Muscle layer of duodenum (tissue), 2 donors: ENCODE data around the gene GOLT1A.
"Not testable (repeated sequence)": the region's sequence is repeated elsewhere in the genome, so short reads cannot be mapped to it uniquely, and the experiment has no call there.

Source experiments
- H3K27ac ChIP-seq: one replicate; pipeline ENCODE4 v1.7.0; 2013; ENCODE audit warnings: mild to moderate bottlenecking, low read length
- H3K27me3 ChIP-seq: one replicate; pipeline ENCODE4 v1.7.0; 2013; ENCODE audit warnings: low read depth, mild to moderate bottlenecking, control low read depth, low read length
- H3K36me3 ChIP-seq, 2 donors: one replicate each; pipeline ENCODE4 v1.7.0; 2013; ENCODE audit warnings: low read length in 2 of 2, control low read depth in 1 of 2, mild to moderate bottlenecking in 1 of 2; ENCODE audit not compliant: insufficient read depth in 2 of 2, control insufficient read depth in 1 of 2
- H3K4me1 ChIP-seq, 2 donors: one replicate each; pipeline ENCODE4 v1.7.0; 2013; ENCODE audit warnings: low read length in 2 of 2, mild to moderate bottlenecking in 2 of 2, control low read depth in 1 of 2, moderate library complexity in 1 of 2; ENCODE audit not compliant: insufficient read depth in 2 of 2, control insufficient read depth in 1 of 2
- H3K4me3 ChIP-seq, 2 donors: one replicate each; pipeline ENCODE4 v1.7.0; 2013; ENCODE audit warnings: low read length in 2 of 2, low read depth in 1 of 2, mild to moderate bottlenecking in 1 of 2
- H3K9me3 ChIP-seq, 2 donors: one replicate each; pipeline ENCODE4 v1.7.0; 2013; ENCODE audit warnings: low read length in 2 of 2, control low read depth in 1 of 2, mild to moderate bottlenecking in 1 of 2; ENCODE audit not compliant: control insufficient read depth in 1 of 2
- donor health status: healthy.

GOLT1A gene

GRCh38 chr1:204242920-204243319 lies 29.1 kb upstream of the GOLT1A start:
- Histone ChIP-seq H3K9me3 (no peaks in the 10 kb centered on the region), H3K27ac (no peak overlapping the region), H3K27me3 (no peaks in the 10 kb centered on the region), H3K4me3 (no peak overlapping the region), H3K4me1 (no peaks in the 10 kb centered on the region), H3K36me3 (peaks cover 3 to 18% of the 10 kb centered on the region in 2 donors)

DNA sequence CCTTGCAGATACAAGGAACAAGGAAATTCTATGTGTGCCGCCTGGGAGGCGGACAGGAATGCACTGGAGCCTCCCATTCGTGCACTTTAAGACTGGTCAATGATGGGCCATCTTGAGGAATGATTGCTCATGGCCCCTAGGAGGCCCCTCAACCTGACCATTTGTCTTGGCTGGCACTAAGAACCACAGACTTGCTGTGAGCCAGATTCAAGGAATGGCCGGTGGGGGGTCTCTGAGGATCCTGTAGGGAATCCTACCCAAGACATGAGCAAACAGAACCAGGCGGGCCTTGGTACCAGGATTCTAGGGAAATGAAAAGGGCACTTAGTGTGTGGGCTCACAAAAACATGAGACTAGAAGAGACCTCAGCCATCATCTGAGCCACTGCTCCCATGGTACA lies 28.1 kb upstream of the GOLT1A start:
- Histone ChIP-seq H3K4me1 (no peaks in the 10 kb centered on the region), H3K4me3 (no peak overlapping the region), H3K36me3 (peaks cover 4 to 13% of the 10 kb centered on the region in 2 donors), H3K27me3 (no peaks in the 10 kb centered on the region), H3K27ac (no peak overlapping the region), H3K9me3 (no peaks in the 10 kb centered on the region)

GRCh38 chr1:204241050-204241449 lies 27.3 kb upstream of the GOLT1A start:
- Histone ChIP-seq H3K27me3 (no peaks in the 10 kb centered on the region), H3K36me3 (peaks cover 4 to 13% of the 10 kb centered on the region in 2 donors), H3K4me1 (no peaks in the 10 kb centered on the region), H3K27ac (no peak overlapping the region), H3K4me3 (no peak overlapping the region), H3K9me3 (no peaks in the 10 kb centered on the region)

DNA sequence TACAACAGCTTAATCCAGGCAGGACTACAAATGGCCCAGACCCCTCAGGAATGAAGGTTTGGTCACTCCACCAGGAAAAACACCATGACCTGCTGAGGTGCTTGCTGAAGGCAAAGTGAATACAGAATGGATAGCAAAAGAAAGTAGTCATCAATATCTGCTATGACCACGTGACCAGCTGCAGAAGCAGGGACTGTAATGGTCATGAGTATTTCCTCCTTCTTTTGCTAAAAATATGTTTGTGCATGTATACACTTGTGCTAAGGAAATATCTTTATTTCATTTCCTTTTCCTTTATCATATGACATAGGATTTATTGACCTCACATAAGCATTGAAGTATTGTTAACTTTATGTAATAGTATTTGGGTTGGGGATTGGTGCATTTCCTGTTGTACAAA lies 26.4 kb upstream of the GOLT1A start:
- no peaks in the 10 kb centered on the region for H3K4me1 ChIP-seq
- peaks cover 4% of the 10 kb centered on the region in 2 donors for H3K36me3 ChIP-seq
- H3K4me3 ChIP-seq: no peak overlapping the region
- no peaks in the 10 kb centered on the region for H3K27me3 ChIP-seq
- H3K27ac ChIP-seq: no peak overlapping the region
- no peaks in the 10 kb centered on the region for H3K9me3 ChIP-seq

DNA sequence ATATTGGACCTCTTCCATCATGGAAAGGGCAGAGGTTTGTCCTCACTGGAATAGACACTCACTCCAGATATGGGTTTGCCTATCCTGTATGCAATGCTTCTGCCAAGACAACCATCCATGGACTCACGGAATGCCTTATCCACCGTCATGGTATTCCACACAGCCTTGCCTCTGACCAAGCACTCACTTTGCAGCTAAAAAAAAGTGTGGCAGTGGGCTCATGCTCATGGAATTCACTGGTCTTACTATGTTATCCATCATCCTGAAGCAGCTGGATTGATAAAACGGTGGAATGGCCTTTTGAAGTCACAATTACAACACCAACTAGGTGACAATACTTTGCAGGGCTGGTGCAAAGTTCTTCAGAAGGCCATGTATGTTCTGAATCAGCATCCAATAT lies 25.6 kb upstream of the GOLT1A start:
- H3K36me3 ChIP-seq, H3K4me3 ChIP-seq, H3K27ac ChIP-seq, H3K4me1 ChIP-seq, H3K9me3 ChIP-seq, H3K27me3 ChIP-seq: not testable (repeated sequence)

GRCh38 chr1:204238520-204238919 lies 24.7 kb upstream of the GOLT1A start:
- H3K9me3 ChIP-seq, H3K27me3 ChIP-seq, H3K4me3 ChIP-seq, H3K4me1 ChIP-seq, H3K27ac ChIP-seq: not testable (repeated sequence)
- H3K36me3 ChIP-seq: peaks cover 4 to 10% of the 10 kb centered on the region in 2 donors

DNA sequence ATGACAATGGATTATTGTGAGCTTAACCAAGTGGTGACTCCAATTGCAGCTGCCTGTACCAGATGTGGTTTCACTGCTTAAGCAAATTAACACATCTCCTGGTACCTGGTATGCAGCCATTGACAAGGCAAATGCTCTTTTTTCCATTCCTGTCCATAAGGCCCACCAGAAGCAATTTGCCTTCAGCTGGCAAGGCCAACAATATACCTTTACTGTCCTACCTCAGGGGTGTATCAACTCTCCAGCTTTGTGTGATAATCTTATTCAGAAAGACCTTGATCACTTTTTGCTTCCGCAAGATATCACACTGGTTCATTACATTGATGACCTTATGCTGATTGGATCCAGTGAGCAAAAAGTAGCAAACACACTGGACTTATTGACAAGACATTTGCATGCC lies 23.7 kb upstream of the GOLT1A start:
- H3K27ac ChIP-seq, H3K27me3 ChIP-seq, H3K4me3 ChIP-seq, H3K4me1 ChIP-seq, H3K9me3 ChIP-seq: not testable (repeated sequence)
- peaks cover 4 to 10% of the 10 kb centered on the region in 2 donors for H3K36me3 ChIP-seq

DNA sequence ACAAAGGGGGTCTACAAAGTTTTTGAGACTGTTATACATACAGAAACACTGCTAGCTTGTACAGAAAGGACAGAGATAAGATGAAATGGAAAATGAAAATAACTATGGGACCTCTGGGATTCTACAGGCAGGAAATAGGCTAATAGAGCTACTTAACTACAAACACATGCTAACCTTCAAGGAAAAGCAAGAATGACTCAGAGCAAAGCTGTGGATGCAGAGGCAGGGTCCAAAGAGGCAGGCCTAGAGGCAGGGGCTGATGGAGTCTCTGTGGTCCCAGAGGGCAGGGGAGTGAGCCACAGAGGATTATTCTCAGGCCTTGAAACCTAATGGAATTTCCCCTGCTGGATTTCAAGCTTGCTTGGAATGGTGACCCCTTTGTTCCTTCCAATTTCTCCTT lies 18.7 kb upstream of the GOLT1A start:
- H3K36me3 ChIP-seq: peaks cover 0 to 9% of the 10 kb centered on the region in 2 donors
- H3K27ac ChIP-seq: no peak overlapping the region
- no peaks in the 10 kb centered on the region for H3K9me3 ChIP-seq
- H3K4me1 ChIP-seq: no peaks in the 10 kb centered on the region
- H3K27me3 ChIP-seq: no peaks in the 10 kb centered on the region
- H3K4me3 ChIP-seq: no peak overlapping the region

DNA sequence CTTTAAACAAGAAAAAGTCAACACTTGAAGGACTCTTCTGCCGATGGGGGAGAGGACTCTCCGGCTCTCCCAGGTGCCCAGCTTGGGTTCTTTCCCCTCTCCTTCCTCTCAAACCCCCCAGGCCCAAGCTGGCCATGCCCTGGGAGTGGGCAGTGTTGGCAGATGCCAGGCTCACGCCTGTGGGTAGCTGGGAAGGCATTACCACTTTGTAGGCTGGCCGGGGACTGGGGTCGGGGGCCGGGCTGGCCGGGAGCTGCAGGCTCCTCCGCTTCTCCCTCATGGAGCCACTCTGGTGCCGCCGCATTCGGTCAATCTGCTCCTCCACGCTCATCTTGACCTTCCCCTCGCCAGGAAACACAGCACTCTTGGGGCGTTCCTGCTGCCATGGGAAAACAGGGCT lies 16.4 kb upstream of the GOLT1A start:
- peaks cover 0 to 4% of the 10 kb centered on the region in 2 donors for H3K4me1 ChIP-seq
- H3K27me3 ChIP-seq: no peaks in the 10 kb centered on the region
- H3K9me3 ChIP-seq: no peaks in the 10 kb centered on the region
- no peak overlapping the region for H3K27ac ChIP-seq
- peaks cover 0 to 9% of the 10 kb centered on the region in 2 donors for H3K36me3 ChIP-seq
- H3K4me3 ChIP-seq: no peak overlapping the region

DNA sequence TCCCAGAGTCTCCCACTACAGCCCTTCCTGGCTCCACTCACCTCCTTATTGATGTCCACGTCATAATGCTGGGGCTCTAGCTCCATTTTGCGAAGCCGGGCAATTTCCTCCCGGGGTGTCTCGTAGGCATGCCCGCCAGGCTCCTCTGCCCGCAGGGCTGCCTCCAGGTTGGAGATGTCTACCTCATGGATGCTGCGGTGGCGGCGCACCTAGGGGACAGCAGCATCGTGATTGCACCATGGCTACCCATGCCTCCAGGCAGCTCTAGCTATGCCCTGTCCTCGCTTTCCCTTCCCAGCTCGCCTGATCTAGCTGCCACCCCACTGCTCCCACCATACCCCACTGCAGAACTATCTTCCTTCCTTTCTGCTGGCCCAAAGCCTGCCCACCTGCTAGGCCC lies 15.1 kb upstream of the GOLT1A start:
- no peaks in the 10 kb centered on the region for H3K9me3 ChIP-seq
- H3K27me3 ChIP-seq: no peaks in the 10 kb centered on the region
- H3K36me3 ChIP-seq: peaks cover 0 to 5% of the 10 kb centered on the region in 2 donors
- no peak overlapping the region for H3K4me3 ChIP-seq
- H3K27ac ChIP-seq: no peak overlapping the region
- H3K4me1 ChIP-seq: peaks cover 0 to 4% of the 10 kb centered on the region in 2 donors

DNA sequence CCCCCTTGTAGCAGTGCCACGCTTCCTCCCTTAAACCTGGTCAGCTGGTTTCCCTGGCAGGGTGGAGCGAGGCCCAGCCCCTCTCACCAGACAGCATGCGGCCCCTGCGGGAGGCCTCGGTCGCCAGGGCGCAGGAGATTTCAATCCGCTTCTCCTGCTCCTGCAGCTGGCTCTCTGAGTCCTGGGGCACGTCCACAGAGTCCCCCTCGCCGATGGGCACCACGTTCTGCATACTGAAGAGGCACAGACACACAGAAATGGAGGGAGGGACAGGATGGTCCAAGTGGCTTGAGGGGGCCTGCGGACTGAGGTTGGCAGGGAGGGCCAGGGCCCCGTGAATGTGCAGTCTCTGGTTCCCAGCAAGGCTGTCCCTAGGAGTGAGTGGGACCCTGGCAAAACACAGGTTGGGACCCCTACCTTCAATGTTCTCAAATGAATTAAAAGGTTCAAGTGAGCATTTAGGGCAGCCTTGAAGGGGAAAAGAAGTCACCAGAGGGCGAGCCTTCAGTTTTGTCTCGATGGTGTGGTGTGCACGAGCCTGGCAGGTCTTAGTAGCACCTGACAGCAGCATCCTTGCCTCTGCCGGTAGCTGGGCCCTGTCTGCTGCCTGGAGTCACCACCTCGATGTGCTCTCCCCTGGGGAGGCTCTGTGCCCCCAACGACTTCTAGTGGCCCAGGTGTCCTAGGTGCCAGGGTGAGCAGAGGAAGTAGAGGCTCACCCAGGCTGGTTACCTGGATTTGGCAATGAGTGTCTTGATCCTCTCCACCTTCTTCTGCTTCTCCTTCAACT lies 14.4 kb upstream of the GOLT1A start:
- Histone ChIP-seq H3K4me3 (no peak overlapping the region), H3K36me3 (peaks cover 0 to 3% of the 10 kb centered on the region in 2 donors), H3K27ac (no peak overlapping the region), H3K4me1 (peaks cover 0 to 4% of the 10 kb centered on the region in 2 donors), H3K27me3 (no peaks in the 10 kb centered on the region), H3K9me3 (no peaks in the 10 kb centered on the region)

DNA sequence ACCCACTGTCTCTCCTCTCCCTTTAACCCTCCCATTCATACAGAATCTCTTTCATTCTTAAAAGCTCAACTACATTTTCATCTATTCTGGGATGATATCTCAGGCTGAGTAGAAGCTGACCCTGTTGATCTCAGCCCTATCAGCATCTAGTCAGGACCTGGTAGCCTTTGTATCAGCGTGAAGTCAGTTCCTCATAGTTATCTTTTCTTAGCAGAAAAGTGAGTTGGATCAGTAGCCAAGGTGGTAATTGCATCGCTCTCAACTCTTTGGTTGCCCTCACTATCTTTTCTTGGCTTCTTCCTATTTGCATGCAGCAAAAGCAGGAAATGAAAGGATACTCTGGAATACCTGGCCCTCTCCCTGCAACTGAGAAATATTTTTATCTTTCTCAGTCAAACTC lies 13.6 kb upstream of the GOLT1A start:
- Histone ChIP-seq H3K9me3 (no peaks in the 10 kb centered on the region), H3K27me3 (no peaks in the 10 kb centered on the region), H3K36me3 (peaks cover 0 to 4% of the 10 kb centered on the region in 2 donors), H3K27ac (no peak overlapping the region), H3K4me3 (no peak overlapping the region), H3K4me1 (peaks cover 0 to 4% of the 10 kb centered on the region in 2 donors)
